ENCODE measurements around the gene PRDM8.

PRDM8 gene

GRCh38 chr4:80252953-80253352 is 55.6 kb downstream of the PRDM8 start:
- no peaks in the 10 kb centered on the region for H3K36me3 ChIP-seq (ENCODE audit: control insufficient read depth in 2 of 2, insufficient read depth in 1 of 2, low read length in 2 of 2)
- ChIA-PET POLR2A (no interaction called here), CTCF (no interaction called here)
- no peaks in the 10 kb centered on the region for H3K9me3 ChIP-seq (ENCODE audit: control insufficient read depth, insufficient read depth, low read depth, low read length)
- no peak overlapping the region for H3K27ac ChIP-seq (ENCODE audit: extremely low read depth, low read depth, low read length)
- no peak for TF ChIP-seq YY1 (tag by site-specific recombination; IDR thresholded peaks at IDR 0.05)
- TF ChIP-seq ZNF692 (tag by site-specific recombination; IDR thresholded peaks at IDR 0.05): no peak
- TF ChIP-seq ZNF449 (tag by site-specific recombination; IDR thresholded peaks at IDR 0.05): no peak
- TF ChIP-seq ZBTB7A (tag by site-specific recombination; IDR thresholded peaks at IDR 0.05; ENCODE audit: low read depth): no peak
- TF ChIP-seq SCRT2 (tag by site-specific recombination; IDR thresholded peaks at IDR 0.05): no peak
- no peak for TF ChIP-seq ZNF24 (tag by site-specific recombination; IDR thresholded peaks at IDR 0.05)
- no peak for TF ChIP-seq ZBTB48 (tag by site-specific recombination; IDR thresholded peaks at IDR 0.05)
- TF ChIP-seq ZSCAN5A (tag by site-specific recombination; IDR thresholded peaks at IDR 0.05): no peak
- TF ChIP-seq ZNF514 (tag by site-specific recombination; IDR thresholded peaks at IDR 0.05): no peak
- TF ChIP-seq ZNF398 (tag by site-specific recombination; IDR thresholded peaks at IDR 0.05): no peak
- TF ChIP-seq FEZF1 (tag by site-specific recombination; IDR thresholded peaks at IDR 0.05): no peak
- no peak for TF ChIP-seq ZNF140 (tag by site-specific recombination; IDR thresholded peaks at IDR 0.05)
- TF ChIP-seq ZNF843 (tag by site-specific recombination; IDR thresholded peaks at IDR 0.05): no peak
- no peak for TF ChIP-seq ZNF169 (tag by site-specific recombination; IDR thresholded peaks at IDR 0.05)
- no peak for TF ChIP-seq BCL6B (tag by site-specific recombination; IDR thresholded peaks at IDR 0.05)
- H3K4me1 ChIP-seq (ENCODE audit: control insufficient read depth, insufficient read depth, low read length): no peaks in the 10 kb centered on the region
- H3K4me3 ChIP-seq (ENCODE audit: low read depth, low read length): no peak overlapping the region

- H3K4me3 ChIP-seq (ENCODE audit: low read depth, low read length): no peak overlapping the region
Measured at GRCh38 chr4:80253510-80253909, 56.2 kb downstream of the PRDM8 start.

More at GRCh38 chr4:80253510-80253909, 56.2 kb downstream of the PRDM8 start:
- TF ChIP-seq KLF8 (tag by site-specific recombination; IDR thresholded peaks at IDR 0.05) (no peak), ZNF701 (tag by site-specific recombination; IDR thresholded peaks at IDR 0.05) (no peak), ZNF792 (tag by site-specific recombination; IDR thresholded peaks at IDR 0.05) (no peak), MYNN (tag by site-specific recombination; IDR thresholded peaks at IDR 0.05; ENCODE audit: borderline replicate concordance) (no peak), ZFP41 (tag by site-specific recombination; IDR thresholded peaks at IDR 0.05; ENCODE audit: borderline replicate concordance) (no peak)
- ChIA-PET POLR2A (no interaction called here), CTCF (interaction anchor here (0.6 kb wide), 1 partner anchor 10 kb away, joined by 3 read pairs; no protein-coding TSS in a partner anchor)
- Histone ChIP-seq H3K27ac (ENCODE audit: extremely low read depth, low read depth, low read length) (no peak overlapping the region), H3K9me3 (ENCODE audit: control insufficient read depth, insufficient read depth, low read depth, low read length) (no peaks in the 10 kb centered on the region), H3K36me3 (ENCODE audit: control insufficient read depth in 2 of 2, insufficient read depth in 1 of 2, low read length in 2 of 2) (no peaks in the 10 kb centered on the region), H3K4me1 (ENCODE audit: control insufficient read depth, insufficient read depth, low read length) (no peaks in the 10 kb centered on the region)
